Heart left ventricle (tissue), 11 donors: Measurements from ENCODE around the gene NXPH3. TPM values are rescaled to one million over a fixed set of nuclear protein-coding genes. Genes with fewer than 3 reads are reported as not detected.

ENCODE experiments used
- polyA plus RNA-seq, 2 donors: library from polyadenylated mRNA; stranded (reverse); fragments of 200-250 nt; gene quantifications; one replicate each; pipeline ENCODE4 v1.2.3, GENCODE V29; 2013
- total RNA-seq, 9 donors: library from RNA; depleted of rRNA in 2 of 9; stranded (reverse); fragments of >200 nt in 2 of 9; fragmentation: NEBNext Ultra II Directional in 3 of 9; extraction: Animal tissue kit (Norgen Biotek cat#: 25700) in 3 of 9; gene quantifications; one replicate each; pipeline versions ENCODE4 v1.1.0 to v1.2.4, GENCODE V29; 2016 to 2023
- donor health status: ischemic (EF 13 %, LVEDD 7.1; RV severe dilation, severe dysfunction).
- donor health status: healthy with polysubstance abuse.
- donor health status: DM: no; HTN: yes; CAD: no.
- donor health status: DM: no; HTN: no; CAD: no.
- donor health status: ischemic (EF 25% LVEDD 5.7; RV mildly dilated, moderate dysfunction).
- donor health status: healthy.
- donor health status: DM: yes; HTN: yes; CAD: no.
- donor health status: PGD.
- donor health status: nonischemic (EF 23%, LVEDD 6.1; RV moderate dilation, normal function).

Gene NXPH3
- total and polyA plus RNA-seq, 11 donors: 2.5 to 7.9 (median 4.5) TPM

Other genes with a start within 250 kb of the NXPH3 start
- 10 to 100 TPM; 14.7 to 24.5 (median 23.1) TPM for gene ZNF652, start 213.6 kb upstream of the NXPH3 start, total RNA-seq
- gene ZNF652, start 213.6 kb upstream of the NXPH3 start, polyA plus RNA-seq: 10 to 100 TPM in 1 of 2 donors, 1 to 10 TPM in 1; 7.2 to 16.3 TPM
- 100 to 1,000 TPM; 125 to 264 (median 211) TPM for gene PHB1, start 161.0 kb upstream of the NXPH3 start, total RNA-seq
- gene PHB1, start 161.0 kb upstream of the NXPH3 start, polyA plus RNA-seq: 100 to 1,000 TPM; 155 to 328 TPM
- 10 to 100 TPM in 5 of 9 donors, 1 to 10 TPM in 4; 2.3 to 16.8 (median 11.3) TPM for gene NGFR, start 80.6 kb upstream of the NXPH3 start, total RNA-seq
- gene NGFR, start 80.6 kb upstream of the NXPH3 start, polyA plus RNA-seq: 1 to 10 TPM; 4.6 to 5.7 TPM
- 10 to 100 TPM; 46.7 to 96.1 (median 60.4) TPM for gene SPOP, start 102.2 kb downstream of the NXPH3 start, total RNA-seq
- 10 to 100 TPM; 28.5 to 72.0 TPM for gene SPOP, start 102.2 kb downstream of the NXPH3 start, polyA plus RNA-seq
- 10 to 100 TPM; 61.0 to 93.4 (median 66.2) TPM for gene SLC35B1, start 132.1 kb downstream of the NXPH3 start, total RNA-seq
- 100 to 1,000 TPM in 1 of 2 donors, 10 to 100 TPM in 1; 50.3 to 137 TPM for gene SLC35B1, start 132.1 kb downstream of the NXPH3 start, polyA plus RNA-seq
- 10 to 100 TPM in 6 of 9 donors, 1 to 10 TPM in 3; 5.9 to 18.5 (median 14.9) TPM for gene FAM117A, start 188.3 kb downstream of the NXPH3 start, total RNA-seq
- gene FAM117A, start 188.3 kb downstream of the NXPH3 start, polyA plus RNA-seq: 1 to 10 TPM; 5.2 to 7.1 TPM
- 10 to 100 TPM; 34.3 to 80.9 (median 56.0) TPM for gene KAT7, start 212.8 kb downstream of the NXPH3 start, total RNA-seq
- gene KAT7, start 212.8 kb downstream of the NXPH3 start, polyA plus RNA-seq: 10 to 100 TPM; 10.1 to 27.3 TPM